NB4 (cell line): ENCODE data around the gene CYFIP2.

Source experiments
- DNase-seq: peaks from one replicate; pipeline ENCODE4 v3.0.0; 2010; ENCODE audit warnings: low read depth
- H3K4me3 ChIP-seq: one replicate; pipeline ENCODE4 v1.5.1; 2011; ENCODE audit warnings: mild to moderate bottlenecking, low read depth, low read length, moderate library complexity
- MYC ChIP-seq: IDR thresholded peaks from 2 replicates; pipeline ENCODE4 v1.6.1; 2011; ENCODE audit warnings: low read depth, low read length
- POLR2A ChIP-seq: IDR thresholded peaks from 2 replicates; pipeline ENCODE4 v1.6.1; 2011; ENCODE audit warnings: mild to moderate bottlenecking; ENCODE audit not compliant: insufficient read length; ENCODE audit errors: extremely low read depth
- TF ChIP-seq, protein P1 (sequence below): IDR thresholded peaks from one replicate; pipeline ENCODE4 v1.5.1; 2012; ENCODE audit warnings: low read depth, low read length
- TF ChIP-seq, protein P2 (sequence below): IDR thresholded peaks from 2 replicates; pipeline ENCODE4 v1.6.1; 2011; ENCODE audit warnings: low read depth, low read length

CYFIP2 gene

GRCh38 chr5:157342822-157343402, 77.0 kb downstream of the CYFIP2 start:
- DNase-seq, result peak; percentile 32
- TF ChIP-seq, protein P1, sequence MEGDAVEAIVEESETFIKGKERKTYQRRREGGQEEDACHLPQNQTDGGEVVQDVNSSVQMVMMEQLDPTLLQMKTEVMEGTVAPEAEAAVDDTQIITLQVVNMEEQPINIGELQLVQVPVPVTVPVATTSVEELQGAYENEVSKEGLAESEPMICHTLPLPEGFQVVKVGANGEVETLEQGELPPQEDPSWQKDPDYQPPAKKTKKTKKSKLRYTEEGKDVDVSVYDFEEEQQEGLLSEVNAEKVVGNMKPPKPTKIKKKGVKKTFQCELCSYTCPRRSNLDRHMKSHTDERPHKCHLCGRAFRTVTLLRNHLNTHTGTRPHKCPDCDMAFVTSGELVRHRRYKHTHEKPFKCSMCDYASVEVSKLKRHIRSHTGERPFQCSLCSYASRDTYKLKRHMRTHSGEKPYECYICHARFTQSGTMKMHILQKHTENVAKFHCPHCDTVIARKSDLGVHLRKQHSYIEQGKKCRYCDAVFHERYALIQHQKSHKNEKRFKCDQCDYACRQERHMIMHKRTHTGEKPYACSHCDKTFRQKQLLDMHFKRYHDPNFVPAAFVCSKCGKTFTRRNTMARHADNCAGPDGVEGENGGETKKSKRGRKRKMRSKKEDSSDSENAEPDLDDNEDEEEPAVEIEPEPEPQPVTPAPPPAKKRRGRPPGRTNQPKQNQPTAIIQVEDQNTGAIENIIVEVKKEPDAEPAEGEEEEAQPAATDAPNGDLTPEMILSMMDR, result peak; percentile 63
- TF ChIP-seq, protein P2, sequence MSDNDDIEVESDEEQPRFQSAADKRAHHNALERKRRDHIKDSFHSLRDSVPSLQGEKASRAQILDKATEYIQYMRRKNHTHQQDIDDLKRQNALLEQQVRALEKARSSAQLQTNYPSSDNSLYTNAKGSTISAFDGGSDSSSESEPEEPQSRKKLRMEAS, result no peak
- no peak overlapping the region for H3K4me3 ChIP-seq

DNA sequence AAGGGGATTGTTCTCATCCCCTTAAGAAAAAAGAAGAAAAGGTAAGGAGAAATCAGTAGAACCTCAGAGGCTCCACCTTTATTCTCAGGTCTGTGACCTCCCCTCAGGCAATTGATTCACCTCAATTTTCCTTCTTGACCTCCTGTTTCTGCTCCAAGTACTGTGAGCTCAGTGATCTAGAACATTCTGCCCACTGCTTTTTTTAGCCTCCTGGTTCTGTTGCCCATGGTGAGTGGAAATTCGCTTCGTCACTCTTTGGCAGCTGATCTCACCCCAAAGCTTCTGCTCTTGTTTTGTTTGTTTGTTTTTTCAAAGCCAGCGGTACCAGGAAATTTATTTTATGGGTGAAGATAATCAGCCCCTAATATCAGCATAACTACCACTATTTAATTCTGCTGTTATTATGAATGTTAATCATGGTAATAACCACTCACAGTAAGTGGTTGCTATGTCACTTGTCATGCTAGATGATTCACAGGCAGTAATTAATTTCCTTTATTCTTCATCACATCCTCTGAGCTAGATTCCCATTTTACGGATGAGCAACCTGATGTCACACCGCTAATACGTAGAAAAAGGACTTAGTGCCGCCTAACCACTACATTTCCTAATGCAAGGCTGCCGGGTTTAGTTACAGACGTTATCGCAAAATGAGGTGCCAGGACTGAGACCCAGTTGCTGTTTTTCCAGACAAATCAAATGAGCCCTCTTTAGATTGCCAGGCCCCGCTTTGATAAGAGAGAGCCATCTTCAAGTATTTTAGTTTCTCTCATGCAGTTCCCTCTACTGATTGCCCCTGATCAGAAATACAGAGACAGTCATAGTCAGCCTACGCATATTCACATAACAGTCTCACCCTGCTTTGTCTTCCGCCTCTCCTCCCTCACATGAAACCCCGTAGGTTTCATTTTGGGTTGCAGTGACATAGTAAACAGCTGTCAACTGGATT, 78.2 kb downstream of the CYFIP2 start:
- TF ChIP-seq, protein P2, result no peak
- no peak for TF ChIP-seq MYC
- no peak for TF ChIP-seq POLR2A
- TF ChIP-seq, protein P1, result no peak
- H3K4me3 ChIP-seq, result no peak overlapping the region
- DNase-seq, result no peak

DNA sequence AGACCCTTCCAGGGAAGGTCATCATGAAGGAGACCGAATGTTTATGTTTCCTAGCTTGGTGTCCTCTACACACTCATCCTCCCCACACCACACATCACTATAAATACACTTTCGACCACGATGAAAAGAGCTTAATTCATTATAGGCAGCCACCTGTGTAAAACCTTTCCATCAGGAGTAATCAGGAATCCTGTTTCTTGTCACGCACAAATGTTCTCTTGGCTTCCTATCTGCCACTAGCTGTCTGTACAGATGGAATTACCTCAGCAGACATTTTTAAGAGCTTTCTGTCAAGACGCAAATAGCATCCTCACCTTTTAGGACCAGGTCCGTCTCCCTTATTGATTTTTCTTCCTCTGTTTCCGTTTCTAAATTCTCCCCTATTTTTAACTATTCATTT, 79.1 kb downstream of the CYFIP2 start:
- no peak overlapping the region for H3K4me3 ChIP-seq
- DNase-seq, result no peak
- TF ChIP-seq, protein P2, result no peak
- no peak for TF ChIP-seq MYC
- TF ChIP-seq, protein P1, result no peak
- no peak for TF ChIP-seq POLR2A

DNA sequence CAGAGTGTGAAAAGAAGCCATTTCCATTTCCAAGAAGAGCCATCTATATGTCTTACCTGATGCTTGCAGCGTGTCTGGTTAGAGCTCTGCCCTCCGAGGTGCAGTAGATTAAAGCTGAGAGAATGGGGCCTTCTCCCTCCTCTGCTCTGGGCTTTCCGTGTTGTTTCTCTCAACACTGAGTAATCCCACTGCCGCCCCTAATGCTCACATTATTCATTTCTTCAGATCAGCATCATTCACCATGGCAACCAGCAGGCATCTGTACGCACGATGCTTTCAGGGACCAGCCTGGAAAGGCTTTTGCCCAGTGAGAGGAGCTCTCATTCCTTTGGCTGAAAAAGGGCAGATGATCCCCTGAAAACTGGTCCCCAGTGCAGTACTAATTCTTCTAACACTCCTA, 79.6 kb downstream of the CYFIP2 start:
- H3K4me3 ChIP-seq, result no peak overlapping the region
- DNase-seq, result no peak
- TF ChIP-seq, protein P1, result no peak
- TF ChIP-seq, protein P2, result no peak
- TF ChIP-seq POLR2A, result no peak
- no peak for TF ChIP-seq MYC

GRCh38 chr5:157347301-157348048, 81.6 kb downstream of the CYFIP2 start:
- no peak for TF ChIP-seq MYC
- TF ChIP-seq, protein P1, result no peak
- no peak for TF ChIP-seq POLR2A
- TF ChIP-seq, protein P2, result no peak
- H3K4me3 ChIP-seq, result no peak overlapping the region
- DNase-seq, result no peak
